GM18511 (cell line): ENCODE data around the gene TPPP2.
"Not testable (repeated sequence)": the region's sequence is repeated elsewhere in the genome, so short reads cannot be mapped to it uniquely, and the experiment has no call there.

Experiments
- ATAC-seq: cut with Tn5 transposase; IDR thresholded peaks from one replicate; pipeline ENCODE4 v1.9.1; 2021; ENCODE audit warnings: mild to moderate bottlenecking, moderate library complexity; ENCODE audit not compliant: unreplicated experiment

The TPPP2 gene

DNA sequence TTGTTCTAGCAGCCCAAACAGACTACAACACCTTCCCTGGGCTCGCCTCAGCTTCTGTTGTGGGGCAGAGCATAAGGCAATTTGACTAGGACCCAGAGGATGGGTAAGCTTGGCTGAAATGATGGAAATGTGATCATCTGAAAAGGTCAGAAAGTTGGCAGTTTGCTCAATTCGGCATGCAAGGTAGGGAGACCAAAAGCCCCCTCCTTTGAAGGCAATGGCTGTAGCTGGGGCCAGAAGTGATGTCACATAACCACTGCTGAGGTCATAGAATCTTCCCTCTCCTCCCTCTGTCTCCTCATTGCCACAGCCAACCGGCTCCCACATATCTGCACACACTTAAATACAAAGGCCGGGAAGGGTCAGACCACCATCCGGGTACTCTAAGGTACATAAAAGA is at the start of gene TPPP2:
TPPP2 (plus strand) TSS at position 301 of the 400 bp plus-strand sequence. CDS start 365 bp downstream, outside the sequence.
- ATAC-seq = no peak

DNA sequence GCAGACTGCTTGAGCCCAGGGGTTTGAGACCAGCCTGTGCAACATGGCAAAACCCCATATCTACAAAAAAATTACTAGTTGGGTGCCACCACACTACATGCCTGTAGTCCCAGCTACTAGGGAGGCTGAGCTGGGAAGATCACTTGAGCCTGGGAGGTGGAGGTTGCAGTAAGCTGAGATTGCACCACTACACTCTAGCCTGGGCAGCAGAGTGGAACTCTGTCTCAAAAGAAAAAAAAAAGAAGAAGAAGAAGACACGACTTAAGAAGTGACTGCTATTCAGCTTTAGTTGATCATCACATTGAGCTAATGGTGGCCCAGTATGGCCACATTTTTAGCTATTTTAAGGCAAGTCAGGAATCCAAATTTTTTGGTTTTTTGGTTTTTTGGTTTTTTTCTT is 49.1 kb upstream of the TPPP2 start:
- ATAC-seq = no peak

DNA sequence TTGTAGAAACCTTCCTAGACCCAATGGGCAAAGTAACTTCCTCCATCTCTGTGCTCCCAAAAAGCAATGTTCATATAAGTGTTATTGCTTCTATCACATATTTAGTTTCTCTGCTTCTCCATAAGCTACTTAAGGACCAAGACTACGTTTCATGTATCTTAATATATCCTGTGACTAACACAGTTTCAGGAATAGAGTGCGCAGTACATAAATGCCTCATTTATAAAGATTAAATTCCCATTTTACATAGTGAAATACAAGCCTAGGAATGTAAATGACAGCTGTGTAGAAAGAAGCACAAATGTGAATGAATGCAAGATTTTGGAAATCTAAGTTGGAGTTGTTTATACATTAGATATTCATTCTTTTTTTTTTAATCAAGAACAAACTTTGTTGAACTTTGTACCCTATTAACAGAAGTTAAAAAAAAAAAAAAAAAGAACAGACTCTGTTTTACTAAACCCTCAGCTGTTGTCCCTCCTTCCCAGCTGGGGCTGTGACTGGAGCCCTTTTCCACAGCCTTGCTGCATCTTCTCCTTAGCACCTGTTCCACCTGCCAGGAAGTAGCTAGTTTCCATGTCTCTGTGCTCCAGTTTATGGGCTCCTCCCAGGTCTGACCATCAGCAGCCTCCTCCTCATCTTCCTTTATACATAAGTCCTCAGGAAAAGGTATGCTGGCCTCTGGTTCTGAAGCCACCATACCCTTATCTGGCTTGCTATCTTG is 47.2 kb upstream of the TPPP2 start:
- ATAC-seq = no peak

DNA sequence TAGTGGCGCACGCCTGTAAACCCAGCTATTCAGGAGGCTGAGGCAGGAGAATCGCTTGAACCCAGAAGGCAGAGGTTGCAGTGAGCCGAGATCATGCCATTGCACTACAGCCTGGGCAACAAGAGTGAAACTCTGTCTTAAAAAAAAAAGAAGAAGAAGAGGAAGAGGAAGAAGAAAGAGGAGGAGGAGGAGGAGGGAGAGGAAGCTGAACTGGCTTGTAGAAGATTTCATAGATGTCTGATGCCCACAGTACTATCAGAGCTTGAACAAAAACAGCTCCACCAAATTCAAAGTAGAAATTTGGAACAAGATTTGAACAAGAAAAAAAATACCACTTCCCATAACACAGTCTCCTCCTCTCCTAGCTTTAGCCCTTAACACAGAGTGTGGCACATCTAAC is 44.4 kb upstream of the TPPP2 start:
- not testable (repeated sequence) for ATAC-seq

DNA sequence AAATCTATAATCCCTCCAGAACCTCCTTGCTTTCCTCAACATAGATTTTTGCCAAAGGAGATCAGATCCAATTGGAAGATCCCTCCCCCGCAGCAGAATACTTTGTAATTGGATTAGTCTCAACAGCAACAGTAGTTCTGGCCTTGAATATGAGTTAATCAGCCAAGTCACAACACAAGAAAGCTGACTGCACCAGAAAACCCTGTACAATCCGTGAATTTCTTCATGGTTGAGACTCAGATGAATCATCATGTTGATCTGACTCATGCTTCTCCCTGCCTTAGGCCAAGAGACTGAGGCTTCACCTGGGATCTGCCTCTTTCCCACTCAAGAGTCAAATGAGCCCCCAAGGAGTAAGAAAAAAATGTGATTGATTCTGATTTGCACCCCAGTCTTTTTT is 43.2 kb upstream of the TPPP2 start:
- no peak for ATAC-seq

DNA sequence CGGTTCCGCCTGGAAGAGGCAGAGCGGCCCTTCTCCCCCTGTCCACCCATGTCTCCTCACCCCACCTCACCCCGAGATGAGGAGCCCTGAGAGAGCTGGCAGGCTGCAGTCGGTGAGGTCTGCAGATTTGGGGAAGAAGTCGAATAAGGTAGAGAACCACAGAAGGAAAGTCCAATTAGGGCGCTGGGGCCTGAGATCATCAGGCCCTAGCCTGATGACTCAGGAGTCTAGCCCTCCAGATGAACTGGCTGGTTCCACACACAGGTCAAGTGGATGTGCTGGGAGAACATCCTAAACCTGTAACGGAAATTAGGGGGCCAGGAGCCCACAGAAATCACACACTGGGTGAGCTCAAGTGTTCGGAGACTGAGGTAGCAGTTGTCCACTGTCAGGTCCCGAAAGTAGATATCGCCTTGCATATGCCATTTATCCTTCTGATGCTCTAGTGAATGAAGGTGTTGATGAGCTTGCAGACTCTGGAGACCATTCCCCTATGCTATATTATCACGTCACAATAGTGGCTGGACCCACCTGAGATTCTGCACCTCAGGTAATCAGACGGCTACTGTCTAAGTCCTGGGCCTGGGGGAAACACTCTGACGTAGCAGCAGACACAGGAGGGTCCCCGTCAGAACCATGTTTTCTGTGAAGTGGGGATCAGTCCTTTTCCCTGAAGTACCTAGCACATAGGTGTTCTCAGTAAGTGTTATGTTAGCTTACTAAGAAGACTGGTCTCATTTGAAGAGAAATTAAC is 41.1 kb upstream of the TPPP2 start:
- ATAC-seq = no peak

DNA sequence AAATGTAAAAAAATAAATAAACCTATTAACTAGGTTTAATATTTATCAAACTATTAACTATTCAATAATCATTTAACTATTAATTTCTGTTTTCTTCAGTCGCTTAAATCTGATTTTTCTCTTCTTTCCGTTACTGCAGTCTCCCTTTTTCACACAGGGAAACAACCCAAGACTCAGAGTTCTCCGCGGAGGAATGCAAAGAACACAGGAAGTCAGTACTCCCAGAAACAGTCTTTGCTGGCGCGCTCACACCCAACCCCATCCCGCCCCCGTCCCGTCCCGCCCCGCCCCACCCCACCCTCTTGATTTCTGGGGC is 40.6 kb upstream of the TPPP2 start:
- ATAC-seq = no peak

DNA sequence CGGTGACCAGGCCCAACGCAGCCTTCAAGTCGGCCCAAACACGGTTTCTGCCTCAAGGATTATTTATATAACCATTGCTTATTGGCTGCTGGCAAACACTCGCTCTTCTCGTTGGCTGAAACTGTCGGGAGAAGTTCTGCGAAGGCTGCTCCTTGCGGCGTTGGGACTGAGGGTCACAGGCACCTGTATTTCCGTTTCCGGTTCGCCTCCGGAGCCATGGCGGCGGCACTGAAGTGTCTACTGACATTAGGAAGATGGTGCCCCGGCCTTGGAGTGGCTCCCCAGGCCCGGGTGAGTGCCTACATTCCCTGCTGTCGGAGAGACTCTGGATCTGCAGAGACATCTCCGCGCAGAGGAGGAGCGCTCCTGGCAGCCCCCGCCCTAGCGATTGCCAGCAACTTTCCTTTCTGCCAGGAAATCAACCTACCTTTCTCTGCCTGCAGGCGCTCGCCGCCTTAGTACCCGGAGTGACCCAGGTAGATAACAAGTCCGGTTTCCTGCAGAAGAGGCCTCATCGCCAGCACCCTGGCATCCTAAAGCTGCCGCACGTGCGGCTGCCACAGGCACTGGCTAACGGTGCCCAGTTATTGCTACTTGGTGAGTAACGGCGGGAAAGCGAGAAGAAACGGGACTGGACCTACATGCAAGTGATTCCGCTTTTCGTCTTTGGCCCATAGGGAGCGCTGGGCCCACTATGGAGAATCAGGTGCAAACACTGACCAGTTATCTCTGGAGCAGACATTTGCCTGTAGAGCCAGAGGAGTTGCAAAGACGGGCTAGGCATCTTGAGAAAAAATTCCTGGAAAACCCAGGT is 40.0 kb upstream of the TPPP2 start, which contains the start of gene METTL17:
METTL17 (plus strand) TSS at position 194 of the 814 bp plus-strand sequence; CDS start at position 217, 23 bp downstream.
- peak; percentile 98 for ATAC-seq

DNA sequence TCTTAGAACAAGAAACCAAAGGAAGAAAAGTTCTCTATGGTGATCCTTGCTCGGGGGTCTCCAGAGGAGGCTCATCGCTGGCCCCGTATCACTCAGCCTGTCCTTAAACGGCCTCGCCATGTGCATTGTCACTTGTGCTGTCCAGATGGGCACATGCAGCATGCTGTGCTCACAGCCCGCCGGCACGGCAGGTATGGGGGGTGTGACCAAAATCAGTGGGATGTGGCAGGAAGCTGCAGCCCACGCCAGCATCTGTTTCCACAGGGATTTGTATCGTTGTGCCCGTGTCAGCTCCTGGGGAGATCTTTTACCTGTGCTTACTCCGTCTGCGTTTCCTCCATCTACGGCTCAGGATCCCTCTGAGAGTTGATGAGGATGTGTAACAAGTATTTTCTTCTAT is 33.5 kb upstream of the TPPP2 start:
- ATAC-seq = no peak

DNA sequence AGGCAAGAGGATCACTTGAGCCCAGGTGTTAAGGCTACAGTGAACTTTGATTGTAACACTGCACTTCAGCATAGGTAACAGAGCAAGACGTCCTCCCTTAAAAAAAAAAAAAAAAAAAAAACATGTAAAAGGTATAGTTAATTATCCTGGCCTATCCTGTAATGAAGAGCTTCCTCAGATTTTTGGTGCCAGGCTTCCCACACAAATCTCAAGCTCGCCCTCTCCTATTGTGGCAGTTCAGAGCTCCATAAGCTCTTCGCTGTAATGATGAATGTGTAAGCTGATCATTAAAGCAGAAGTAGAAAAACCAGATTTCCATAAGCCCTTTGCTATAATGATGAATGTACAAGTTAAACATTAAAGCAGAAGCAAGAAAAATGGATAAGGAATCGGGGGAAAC is 32.9 kb upstream of the TPPP2 start:
- no peak for ATAC-seq

DNA sequence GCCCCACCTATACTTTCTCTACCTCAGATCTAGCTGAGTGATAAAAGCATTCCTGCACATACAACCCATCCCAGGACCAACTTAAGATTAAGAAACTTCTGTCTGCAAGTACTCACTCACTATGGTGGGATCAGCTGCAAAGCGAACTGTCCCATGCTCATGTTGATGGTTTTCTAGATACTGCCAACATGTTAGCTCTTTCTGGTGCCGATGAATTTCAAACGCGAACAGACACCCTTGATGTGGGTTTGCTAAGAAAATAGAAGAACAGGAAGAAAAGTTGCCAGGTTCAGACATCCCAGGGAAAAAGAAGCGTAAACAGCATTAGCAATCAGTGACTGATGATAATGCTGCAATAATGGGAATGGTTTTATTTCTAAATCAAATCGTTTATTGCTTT is 32.5 kb upstream of the TPPP2 start:
- ATAC-seq = no peak

DNA sequence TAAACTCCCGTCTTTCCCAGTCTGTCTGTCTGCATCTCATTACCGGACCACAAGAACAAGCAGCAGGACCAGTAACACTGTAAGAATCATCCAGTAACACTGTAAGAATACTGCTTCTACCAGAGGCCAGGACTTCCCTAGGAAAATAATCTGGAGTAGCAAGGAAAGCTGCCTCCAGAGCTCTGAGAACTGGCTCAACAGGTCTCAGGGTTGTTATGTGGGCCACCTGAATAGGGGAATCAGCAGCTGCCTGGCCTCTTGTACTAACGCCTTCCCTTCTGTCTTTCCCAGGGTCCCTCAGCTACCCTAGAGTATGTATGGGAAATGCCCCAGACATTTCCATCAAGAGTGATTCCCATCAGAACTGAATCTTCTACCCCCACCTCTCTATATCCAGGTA is 31.9 kb upstream of the TPPP2 start:
- ATAC-seq = no peak

DNA sequence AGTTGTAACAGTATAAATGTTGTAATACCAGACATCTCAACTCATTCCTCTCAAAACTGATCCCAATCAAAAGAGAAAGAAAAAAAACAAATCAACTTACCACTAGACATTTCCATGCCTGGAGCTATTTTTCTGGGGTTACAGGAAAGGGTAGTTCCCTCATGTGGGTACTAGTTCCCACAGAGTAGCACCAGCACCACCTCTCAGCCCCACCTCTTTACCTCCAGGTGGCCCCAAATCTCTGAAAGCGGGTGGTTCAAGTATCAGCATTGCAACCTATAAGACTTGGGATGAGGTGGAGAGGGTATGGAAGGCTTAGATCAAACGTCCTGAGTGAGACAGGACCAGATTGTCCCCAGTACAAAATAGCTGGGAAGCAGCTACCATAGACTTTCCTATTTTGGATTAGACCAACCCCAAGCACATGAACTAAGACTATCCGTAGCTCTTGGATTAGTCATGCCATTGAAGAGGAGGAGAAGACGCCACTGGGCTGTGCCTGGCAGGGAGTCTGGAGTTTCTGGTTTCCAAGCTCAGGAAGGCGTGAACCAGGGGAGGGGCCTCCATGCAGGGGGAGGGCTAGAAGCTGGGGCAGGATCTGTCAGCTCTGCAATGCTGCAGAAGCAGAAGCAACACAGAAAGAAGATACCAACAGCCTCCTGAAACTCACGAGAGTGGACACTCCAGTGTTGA is 31.2 kb upstream of the TPPP2 start, which contains the start of gene SLC39A2:
SLC39A2 (plus strand) TSS at position 620 of the 693 bp plus-strand sequence. CDS start 154 bp downstream, outside the sequence.
- ATAC-seq = no peak

DNA sequence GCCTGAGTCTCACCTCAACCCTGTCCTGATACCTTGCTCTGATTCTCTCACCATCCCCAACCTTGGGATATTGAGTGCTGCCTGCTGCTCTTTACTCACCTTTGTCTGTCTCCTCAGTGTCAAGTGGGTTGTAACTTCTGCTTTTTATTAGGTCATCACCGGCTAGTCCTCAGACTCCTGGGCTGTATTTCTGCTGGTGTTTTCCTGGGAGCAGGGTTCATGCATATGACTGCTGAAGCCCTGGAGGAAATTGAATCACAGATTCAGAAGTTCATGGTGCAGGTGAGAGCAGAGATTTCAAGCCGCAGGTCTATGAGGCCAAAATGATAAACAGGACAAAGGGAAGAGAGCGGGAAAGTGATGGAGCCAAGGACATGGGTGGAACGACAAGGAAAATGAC is 30.4 kb upstream of the TPPP2 start:
- no peak for ATAC-seq

DNA sequence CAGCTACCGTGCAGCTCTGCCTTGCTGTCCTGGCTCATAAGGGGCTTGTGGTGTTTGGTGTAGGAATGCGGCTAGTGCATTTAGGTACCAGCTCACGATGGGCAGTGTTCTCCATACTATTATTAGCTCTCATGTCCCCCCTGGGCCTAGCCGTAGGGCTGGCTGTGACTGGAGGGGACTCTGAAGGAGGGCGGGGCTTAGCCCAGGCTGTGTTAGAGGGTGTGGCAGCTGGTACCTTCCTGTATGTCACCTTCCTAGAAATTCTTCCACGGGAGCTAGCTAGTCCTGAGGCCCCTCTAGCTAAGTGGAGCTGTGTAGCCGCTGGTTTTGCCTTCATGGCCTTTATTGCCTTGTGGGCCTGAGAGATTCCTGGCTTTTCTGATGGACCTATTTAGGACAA is 28.8 kb upstream of the TPPP2 start:
- ATAC-seq = no peak

DNA sequence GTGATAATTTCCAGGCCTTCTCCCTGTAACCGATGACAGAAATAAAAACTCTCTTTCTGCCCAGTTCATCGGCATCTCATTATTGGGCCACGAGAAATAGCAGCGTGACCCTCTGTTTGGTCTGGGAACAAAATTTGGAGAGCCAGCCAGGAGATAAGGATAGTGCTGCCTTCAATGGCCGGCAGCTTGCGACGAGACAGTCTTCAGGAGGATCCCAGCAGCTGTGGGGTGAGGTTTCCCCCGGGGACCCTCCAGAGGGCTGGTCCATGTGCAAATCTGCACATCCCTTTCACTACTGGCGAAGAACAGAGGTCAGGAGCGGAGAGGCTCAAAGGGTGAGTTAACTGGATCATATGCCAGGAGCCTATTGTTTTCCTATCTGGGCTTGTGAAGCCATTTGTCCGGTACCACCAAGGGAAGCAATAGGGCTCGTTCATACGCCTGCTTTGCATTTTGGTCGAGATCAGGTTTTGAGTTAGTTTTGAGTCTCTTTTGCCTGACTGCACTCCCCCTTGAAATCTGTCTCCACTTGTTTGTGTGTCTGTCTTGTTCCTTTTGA is 26.1 kb upstream of the TPPP2 start:
- no peak for ATAC-seq

DNA sequence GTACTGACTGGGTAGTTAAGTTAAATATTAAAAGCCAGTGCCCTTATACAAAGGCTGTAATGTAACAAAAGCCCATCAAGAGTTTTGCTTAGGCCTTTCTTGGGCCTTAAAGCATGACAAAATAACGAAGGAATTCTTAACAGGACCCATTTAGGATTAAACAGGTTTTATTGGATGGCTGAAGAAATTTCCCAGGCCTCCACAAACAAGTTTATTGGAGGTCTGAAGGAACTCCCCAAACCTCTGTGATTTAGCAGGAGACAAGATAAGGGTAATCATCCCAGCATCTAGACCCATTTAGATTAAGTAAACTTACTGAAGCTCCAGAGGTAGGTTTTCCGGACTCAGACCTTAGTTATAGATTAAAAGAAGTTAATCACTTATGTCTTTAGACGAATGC is 20.3 kb upstream of the TPPP2 start:
- not testable (repeated sequence) for ATAC-seq

DNA sequence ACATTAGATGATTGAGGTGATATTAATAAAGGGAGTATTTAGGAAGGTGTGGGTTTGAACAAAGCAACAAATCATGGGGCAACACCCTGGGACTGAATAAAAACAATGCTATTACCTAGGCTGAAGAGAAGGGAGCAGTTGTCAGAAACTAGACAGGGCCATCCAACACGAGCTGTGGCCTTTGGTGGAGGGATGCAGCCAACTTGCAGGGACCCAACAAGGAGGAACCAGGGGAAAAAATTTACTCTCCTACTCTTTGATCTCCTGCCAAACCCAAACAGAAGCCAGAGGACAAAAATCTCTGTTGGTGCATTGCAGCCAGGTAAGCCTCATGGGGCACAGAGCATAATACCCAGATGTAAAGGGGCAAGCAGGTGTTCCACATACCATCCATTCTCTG is 18.9 kb upstream of the TPPP2 start:
- ATAC-seq = no peak

DNA sequence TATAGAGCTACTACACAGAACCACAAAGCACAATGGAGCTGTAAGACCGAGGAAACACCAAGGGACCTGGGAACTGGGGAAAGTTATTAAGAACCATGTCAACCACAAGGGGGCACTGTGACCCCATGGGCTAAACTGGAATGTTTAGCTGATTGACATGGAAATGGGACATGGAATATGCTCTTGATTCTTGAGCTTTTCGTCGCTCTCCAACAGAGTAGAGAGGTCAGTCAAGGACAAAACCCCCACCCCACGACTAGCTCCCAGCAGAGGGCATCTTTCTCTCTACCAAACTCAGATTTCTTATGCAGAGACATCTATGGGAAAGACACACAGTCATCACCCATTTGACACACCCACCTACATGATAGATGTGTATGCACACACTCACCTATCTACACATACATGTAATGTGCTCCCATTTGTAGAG is 15.2 kb upstream of the TPPP2 start:
- ATAC-seq = no peak

DNA sequence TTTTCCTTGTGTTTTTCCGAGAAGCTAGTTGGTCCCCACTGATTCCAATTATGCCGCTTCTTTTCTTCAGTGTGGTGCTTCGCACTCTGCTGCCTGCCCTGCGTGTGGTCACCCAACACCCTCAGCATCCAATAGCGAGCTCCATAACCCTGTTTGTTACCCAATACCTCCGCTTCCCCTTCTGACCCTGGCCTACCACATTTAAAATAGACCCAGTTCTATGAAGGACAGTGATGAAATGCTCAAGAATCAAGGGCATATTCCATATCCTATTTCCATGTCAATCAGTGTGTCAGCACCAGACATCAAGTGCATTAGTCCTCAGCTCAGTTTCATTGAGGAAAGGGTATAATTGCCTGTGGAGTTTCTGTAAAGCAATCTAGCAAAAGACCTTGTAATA is 14.7 kb upstream of the TPPP2 start:
- ATAC-seq = no peak
